ENCODE data around the gene APP.

DNA sequence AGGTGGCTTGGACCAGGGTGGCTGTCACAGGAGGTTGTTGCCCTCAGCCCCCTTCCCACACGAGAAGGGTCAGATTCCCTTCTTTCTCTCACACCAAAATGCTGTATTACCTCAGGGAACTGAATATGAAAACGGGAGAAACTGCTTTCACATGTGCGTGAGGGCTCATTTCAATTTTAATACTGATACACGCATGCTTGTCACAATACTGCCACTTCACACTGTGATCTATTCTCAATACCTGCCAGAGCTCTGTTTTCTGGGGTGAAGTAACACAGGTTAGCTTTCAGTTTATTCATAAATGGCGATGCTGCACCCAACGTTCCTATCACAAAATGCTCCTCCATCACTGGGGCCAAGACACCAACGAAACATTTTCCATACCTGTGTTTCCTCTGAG, 181.8 kb downstream of the APP start:
- TF ChIP-seq CREB1 (IDR thresholded peaks at IDR 0.05; ENCODE audit: low read depth) (no peak), FOXM1 (IDR thresholded peaks at IDR 0.05; ENCODE audit: borderline replicate concordance, low read depth) (no peak), TCF12 (IDR thresholded peaks at IDR 0.05; ENCODE audit: low read depth) (no peak), TAF1 (IDR thresholded peaks at IDR 0.05; ENCODE audit: low read depth) (no peak), EGR1 (IDR thresholded peaks at IDR 0.05) (no peak), EP300 (IDR thresholded peaks at IDR 0.05; ENCODE audit: borderline replicate concordance) (no peak), RAD21 (IDR thresholded peaks at IDR 0.05; ENCODE audit: low read depth) (no peak), CEBPB (IDR thresholded peaks at IDR 0.05) (no peak), TEAD4 (IDR thresholded peaks at IDR 0.05) (no peak)
- TF ChIP-seq, protein P1, sequence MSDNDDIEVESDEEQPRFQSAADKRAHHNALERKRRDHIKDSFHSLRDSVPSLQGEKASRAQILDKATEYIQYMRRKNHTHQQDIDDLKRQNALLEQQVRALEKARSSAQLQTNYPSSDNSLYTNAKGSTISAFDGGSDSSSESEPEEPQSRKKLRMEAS (IDR thresholded peaks at IDR 0.05): no peak
- TF ChIP-seq, protein P2, sequence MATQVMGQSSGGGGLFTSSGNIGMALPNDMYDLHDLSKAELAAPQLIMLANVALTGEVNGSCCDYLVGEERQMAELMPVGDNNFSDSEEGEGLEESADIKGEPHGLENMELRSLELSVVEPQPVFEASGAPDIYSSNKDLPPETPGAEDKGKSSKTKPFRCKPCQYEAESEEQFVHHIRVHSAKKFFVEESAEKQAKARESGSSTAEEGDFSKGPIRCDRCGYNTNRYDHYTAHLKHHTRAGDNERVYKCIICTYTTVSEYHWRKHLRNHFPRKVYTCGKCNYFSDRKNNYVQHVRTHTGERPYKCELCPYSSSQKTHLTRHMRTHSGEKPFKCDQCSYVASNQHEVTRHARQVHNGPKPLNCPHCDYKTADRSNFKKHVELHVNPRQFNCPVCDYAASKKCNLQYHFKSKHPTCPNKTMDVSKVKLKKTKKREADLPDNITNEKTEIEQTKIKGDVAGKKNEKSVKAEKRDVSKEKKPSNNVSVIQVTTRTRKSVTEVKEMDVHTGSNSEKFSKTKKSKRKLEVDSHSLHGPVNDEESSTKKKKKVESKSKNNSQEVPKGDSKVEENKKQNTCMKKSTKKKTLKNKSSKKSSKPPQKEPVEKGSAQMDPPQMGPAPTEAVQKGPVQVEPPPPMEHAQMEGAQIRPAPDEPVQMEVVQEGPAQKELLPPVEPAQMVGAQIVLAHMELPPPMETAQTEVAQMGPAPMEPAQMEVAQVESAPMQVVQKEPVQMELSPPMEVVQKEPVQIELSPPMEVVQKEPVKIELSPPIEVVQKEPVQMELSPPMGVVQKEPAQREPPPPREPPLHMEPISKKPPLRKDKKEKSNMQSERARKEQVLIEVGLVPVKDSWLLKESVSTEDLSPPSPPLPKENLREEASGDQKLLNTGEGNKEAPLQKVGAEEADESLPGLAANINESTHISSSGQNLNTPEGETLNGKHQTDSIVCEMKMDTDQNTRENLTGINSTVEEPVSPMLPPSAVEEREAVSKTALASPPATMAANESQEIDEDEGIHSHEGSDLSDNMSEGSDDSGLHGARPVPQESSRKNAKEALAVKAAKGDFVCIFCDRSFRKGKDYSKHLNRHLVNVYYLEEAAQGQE (IDR thresholded peaks at IDR 0.05; ENCODE audit: low read depth): no peak

Measured in Ishikawa (cell line).